ENCODE data around the gene KRTAP3-3.

Gene KRTAP3-3

DNA sequence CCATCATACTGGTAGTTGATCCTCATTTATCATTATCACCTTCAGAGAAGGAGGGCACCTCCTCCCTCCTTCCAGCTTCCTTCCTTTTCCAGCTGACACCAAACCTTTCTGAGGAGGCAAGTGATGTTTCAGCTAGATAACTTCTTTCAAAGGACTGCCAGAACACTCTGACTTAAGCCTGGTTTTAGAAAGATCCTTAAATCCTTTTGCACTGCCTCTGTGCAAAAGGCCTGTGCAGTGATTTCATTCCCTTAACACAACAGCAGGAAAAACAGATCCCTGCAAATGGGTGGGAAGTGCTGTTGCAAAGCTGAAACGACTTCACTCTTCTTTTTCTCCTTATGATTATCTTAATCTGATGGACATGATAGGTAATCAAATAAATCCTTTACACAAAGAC lies 49.4 kb downstream of the KRTAP3-3 start:
- Histone ChIP-seq H3K9me3 (ENCODE audit: control insufficient read depth, insufficient read depth, low read depth, low read length) (no peaks in the 10 kb centered on the region), H3K4me3 (ENCODE audit: low read depth, low read length) (no peak overlapping the region), H3K4me1 (ENCODE audit: control insufficient read depth, insufficient read depth, low read length) (no peaks in the 10 kb centered on the region), H3K9ac (ENCODE audit: low read length) (no peak overlapping the region), H3K27me3 (ENCODE audit: control insufficient read depth, insufficient read depth, low read length) (no peaks in the 10 kb centered on the region), H3K27ac (ENCODE audit: low read depth, low read length) (no peak overlapping the region), H3K36me3 (ENCODE audit: control insufficient read depth, insufficient read depth, low read length) (no peaks in the 10 kb centered on the region)

All from HUES6 (cell line).